IMR-90 (cell line): ENCODE data around the gene SCAMP1. TPM values are rescaled to one million over a fixed set of nuclear protein-coding genes. Genes with fewer than 3 reads are reported as not detected.

ENCODE experiments used
- ATAC-seq: fragments of 200-7000 bp; cut with Tn5 transposase; 2 replicates; pipeline ENCODE4 v1.9.1; 2020; ENCODE audit warnings: low read depth, mild to moderate bottlenecking, moderate library complexity
- BruUV-seq: library from RNA; stranded (reverse); fragments of 400-500 nt; replicated peaks from 2 replicates; lab custom pipeline; 2021; lab: Mats Ljungman, UMichigan
- CTCF ChIA-PET: fragments of 300-600 bp; formaldehyde crosslinking; extraction: SDS; loops from one replicate; lab custom pipeline; 2021; ENCODE audit warnings: antibody characterized with exemption; lab: Yijun Ruan, JAX
- POLR2A ChIA-PET: fragments of 300-600 bp; sonication (Branson Sonifier 250); formaldehyde crosslinking; loops from one replicate; lab custom pipeline; 2022; ENCODE audit warnings: antibody characterized with exemption; ENCODE audit not compliant: unreplicated experiment; lab: Charles Lee
- DNase-seq: peaks from one replicate; pipeline ENCODE4 v3.0.0; 2013
- H2AFZ ChIP-seq: replicated peaks from 2 replicates; pipeline ENCODE3; 2013; ENCODE audit warnings: low read length, mild to moderate bottlenecking; ENCODE audit not compliant: poor library complexity
- H2AK5ac ChIP-seq: 2 replicates; pipeline ENCODE4 v1.6.1; 2013; ENCODE audit warnings: low read depth, low read length, inconsistent platforms
- H2AK9ac ChIP-seq: replicated peaks from 2 replicates; pipeline ENCODE3; 2013; ENCODE audit warnings: mild to moderate bottlenecking, low read depth, low read length, moderate library complexity; ENCODE audit not compliant: poor library complexity
- H2BK120ac ChIP-seq: 2 replicates; pipeline ENCODE4 v1.6.1; 2013; ENCODE audit warnings: low read depth, low read length, inconsistent platforms
- H2BK15ac ChIP-seq: 3 replicates; pipeline ENCODE4 v1.6.1; 2013; ENCODE audit warnings: low read depth, low read length, inconsistent platforms
- H2BK20ac ChIP-seq: 2 replicates; pipeline ENCODE4 v1.6.1; 2013; ENCODE audit warnings: low read depth, mild to moderate bottlenecking, inconsistent platforms, low read length, moderate library complexity
- H2BK5ac ChIP-seq: 2 replicates; pipeline ENCODE4 v1.6.1; 2013; ENCODE audit warnings: mild to moderate bottlenecking, low read depth, low read length, inconsistent platforms; ENCODE audit not compliant: poor library complexity, severe bottlenecking
- H3K14ac ChIP-seq: replicated peaks from 2 replicates; pipeline ENCODE4 v1.6.1; 2013; ENCODE audit warnings: low read depth, low read length, inconsistent platforms
- H3K18ac ChIP-seq: 2 replicates; pipeline ENCODE4 v1.6.1; 2013; ENCODE audit warnings: low read depth, low read length, control low read depth
- H3K23ac ChIP-seq: 2 replicates; pipeline ENCODE4 v1.6.1; 2013; ENCODE audit warnings: low read depth, low read length, inconsistent platforms
- H3K27ac ChIP-seq: 2 replicates; pipeline ENCODE4 v1.5.1; 2013; ENCODE audit warnings: mild to moderate bottlenecking, control low read depth, low read length; ENCODE audit not compliant: insufficient read depth
- H3K27me3 ChIP-seq: 2 replicates; pipeline ENCODE4 v1.6.1; 2013; ENCODE audit warnings: low read length; ENCODE audit not compliant: control insufficient read depth, insufficient read depth
- H3K36me3 ChIP-seq: 2 replicates; pipeline ENCODE4 v1.6.1; 2013; ENCODE audit warnings: low read length, mixed read lengths; ENCODE audit not compliant: control insufficient read depth, insufficient read depth
- H3K4ac ChIP-seq: 2 replicates; pipeline ENCODE4 v1.6.1; 2013; ENCODE audit warnings: low read depth, low read length, inconsistent platforms
- H3K4me1 ChIP-seq: 2 replicates; pipeline ENCODE4 v1.6.1; 2013; ENCODE audit warnings: low read length, mixed read lengths; ENCODE audit not compliant: control insufficient read depth, insufficient read depth
- H3K4me2 ChIP-seq: 2 replicates; pipeline ENCODE4 v1.6.1; 2013; ENCODE audit warnings: low read depth, mild to moderate bottlenecking, control low read depth, low read length, moderate library complexity
- H3K4me3 ChIP-seq: 2 replicates; pipeline ENCODE4 v1.5.1; 2013; ENCODE audit warnings: low read depth, mild to moderate bottlenecking, control low read depth, low read length, moderate library complexity; ENCODE audit not compliant: insufficient read depth
- H3K56ac ChIP-seq: 2 replicates; pipeline ENCODE4 v1.6.1; 2013; ENCODE audit warnings: low read length, inconsistent platforms; ENCODE audit not compliant: insufficient read depth; ENCODE audit errors: extremely low read depth
- H3K79me1 ChIP-seq, 2 experiments: 2 replicates each; pipeline ENCODE4 v1.6.1; 2013; ENCODE audit warnings: low read length in 2 of 2, inconsistent platforms in 1 of 2, low read depth in 1 of 2
- H3K9ac ChIP-seq: 2 replicates; pipeline ENCODE4 v1.6.1; 2013; ENCODE audit warnings: low read depth, low read length, control low read depth
- H3K9me1 ChIP-seq: 2 replicates; pipeline ENCODE4 v1.6.1; 2013; ENCODE audit warnings: low read length, inconsistent platforms; ENCODE audit not compliant: insufficient read depth
- H3K9me3 ChIP-seq: 2 replicates; pipeline ENCODE4 v1.6.1; 2013; ENCODE audit warnings: low read length; ENCODE audit not compliant: control insufficient read depth, insufficient read depth
- H4K20me1 ChIP-seq: 2 replicates; pipeline ENCODE4 v1.6.1; 2013; ENCODE audit warnings: low read length, inconsistent platforms; ENCODE audit not compliant: insufficient read depth
- H4K5ac ChIP-seq: 2 replicates; pipeline ENCODE4 v1.6.1; 2013; ENCODE audit warnings: mild to moderate bottlenecking, low read depth, low read length, control low read depth
- H4K8ac ChIP-seq, 2 experiments: 2 replicates each; pipeline ENCODE4 v1.6.1; 2013; ENCODE audit warnings: low read depth in 2 of 2, low read length in 2 of 2, control low read depth in 1 of 2, inconsistent platforms in 1 of 2
- H4K91ac ChIP-seq: 2 replicates; pipeline ENCODE4 v1.6.1; 2013; ENCODE audit warnings: low read depth, low read length, inconsistent platforms; ENCODE audit not compliant: insufficient read depth
- CEBPB ChIP-seq: IDR thresholded peaks from 2 replicates; pipeline ENCODE4 v1.6.1; 2012; ENCODE audit warnings: low read depth, low read length, improper control_type of control experiment
- CTCF ChIP-seq: conservative IDR thresholded peaks from 2 replicates; pipeline ENCODE4 v1.5.1; 2012; ENCODE audit warnings: mild to moderate bottlenecking, low read depth, low read length, improper control_type of control experiment
- ELK1 ChIP-seq: fragments of 150-350 bp; IDR thresholded peaks from 2 replicates; pipeline ENCODE4 v1.6.1; 2016; ENCODE audit warnings: low read depth, mild to moderate bottlenecking, low read length, moderate library complexity, borderline replicate concordance
- MAFK ChIP-seq: IDR thresholded peaks from 2 replicates; pipeline ENCODE4 v1.6.1; 2012; ENCODE audit warnings: low read depth, low read length, improper control_type of control experiment
- MAZ ChIP-seq: IDR thresholded peaks from 2 replicates; pipeline ENCODE4 v1.6.1; 2012; ENCODE audit warnings: low read depth, mild to moderate bottlenecking, low read length, improper control_type of control experiment, moderate library complexity, borderline replicate concordance
- NFE2L2 ChIP-seq: fragments of 150-350 bp; IDR thresholded peaks from 2 replicates; pipeline ENCODE4 v1.6.1; 2016; ENCODE audit warnings: low read depth, mild to moderate bottlenecking, low read length
- POLR2A ChIP-seq: IDR thresholded peaks from 2 replicates; pipeline ENCODE4 v1.6.1; 2012; ENCODE audit warnings: mild to moderate bottlenecking, low read depth, low read length
- RAD21 ChIP-seq: IDR thresholded peaks from 2 replicates; pipeline ENCODE4 v1.6.1; 2012; ENCODE audit warnings: low read length, improper control_type of control experiment
- RCOR1 ChIP-seq: IDR thresholded peaks from 2 replicates; pipeline ENCODE4 v1.6.1; 2012; ENCODE audit warnings: mild to moderate bottlenecking, low read length, improper control_type of control experiment; ENCODE audit not compliant: insufficient replicate concordance
- RFX5 ChIP-seq: IDR thresholded peaks from 2 replicates; pipeline ENCODE4 v1.8.0; 2012; ENCODE audit warnings: low read depth, mild to moderate bottlenecking, low read length, moderate library complexity
- SMC3 ChIP-seq: fragments of 150-350 bp; IDR thresholded peaks from 2 replicates; pipeline ENCODE4 v1.6.1; 2016; ENCODE audit warnings: low read depth, mild to moderate bottlenecking, antibody characterized with exemption, low read length, moderate library complexity
- USF2 ChIP-seq: fragments of 150-350 bp; IDR thresholded peaks from 2 replicates; pipeline ENCODE4 v1.6.1; 2017; ENCODE audit warnings: mild to moderate bottlenecking, antibody characterized with exemption, low read length, low read depth
- WGBS, 2 experiments: methylation state at CpG; one replicate each; pipeline versions ENCODE4 v1.1.5 to v1.1.7; 2013; ENCODE audit warnings: missing lambda C conversion rate in 2 of 2; ENCODE audit not compliant: insufficient read length in 1 of 2; ENCODE audit errors: extremely low coverage in 2 of 2; 5-methylcytosine and 5-hydroxymethylcytosine counted together
- dilution Hi-C: fragments of 300-500 bp; cut with HindIII; formaldehyde crosslinking; loops from one replicate; pipeline ENCODE4 v1.14.3; 2018; ENCODE audit warnings: low sequenced_read_pairs; ENCODE audit not compliant: unreplicated experiment
- in situ Hi-C: fragments of 300-500 bp; cut with MboI; formaldehyde crosslinking; loops from 3 replicates; pipeline ENCODE4 v1.14.3; 2019; ENCODE audit warnings: low sequenced_read_pairs, inconsistent platforms, mixed read lengths
- intact Hi-C: fragments of 100-400 bp; cut with micrococcal nuclease; formaldehyde crosslinking; loops from 2 replicates; pipeline ENCODE4 v1.10.0; 2022
- polyA plus RNA-seq, 3 experiments: library from polyadenylated mRNA; depleted of rRNA; stranded (reverse); fragments of >200 nt; gene quantifications; 2 replicates each; pipeline ENCODE4 v1.2.3, GENCODE V29; 2012; ENCODE audit warnings: low replicate concordance in 1 of 3
- total RNA-seq: library from RNA; depleted of rRNA; stranded (reverse); fragments of >200 nt; gene quantifications from 2 replicates; pipeline ENCODE4 v1.2.3, GENCODE V29; 2012

SCAMP1 gene
- total and polyA plus RNA-seq, 2 of the 4 experiments (the other 2 are of a cell fraction), result 13.5 to 114 TPM

GRCh38 chr5:78504704-78505677 is 144.6 kb downstream of the SCAMP1 start:
- Histone ChIP-seq H2BK5ac (peak overlapping the region; percentile 77), H3K9me3 (no peaks in the 10 kb centered on the region), H3K4me3 (no peak overlapping the region), H4K91ac (peak overlapping the region; percentile 49; the same call in 1 of the 2 replicates), H3K56ac (no peak overlapping the region), H2BK15ac (no peak overlapping the region), H3K4me1 (peaks cover 49% of the 10 kb centered on the region), H3K18ac (peak overlapping the region; percentile 28; the same call in 1 of the 2 replicates), H2AFZ (peak overlapping the region; percentile 48), H2AK5ac (peak overlapping the region; percentile 38), H3K14ac (peak overlapping the region; percentile 47), H4K5ac (no peak overlapping the region), H3K23ac (no peak overlapping the region; the same call in 1 of the 2 replicates), H3K9ac (no peak overlapping the region), H3K27ac (peak overlapping the region; percentile 66), H3K4me2 (0 out of 2 replicates have a peak overlapping the region, but pooled peaks have one; percentile 8), H3K9me1 (peaks cover 31% of the 10 kb centered on the region), H2BK20ac (peak overlapping the region; percentile 47; the same call in 1 of the 2 replicates), H4K20me1 (peaks cover 34% of the 10 kb centered on the region; the same call in 1 of the 2 replicates), H3K27me3 (no peaks in the 10 kb centered on the region), H3K4ac (peak overlapping the region; percentile 62), H3K79me1 (peaks cover 26 to 72% of the 10 kb centered on the region in 2 experiments), H2BK120ac (peak overlapping the region; percentile 71), H4K8ac (peak overlapping the region in 1 of 2 experiments; percentile 38; a peak in 2 of 4 replicates), H2AK9ac (peak overlapping the region; percentile 10), H3K36me3 (peaks cover 3% of the 10 kb centered on the region; the same call in 1 of the 2 replicates)
- POLR2A ChIA-PET, result interaction anchor here (1.0 kb wide), 1 partner anchor 9 kb away, joined by 3 read pairs; no protein-coding TSS in a partner anchor
- dilution Hi-C loops (no loop called here), in situ Hi-C loops (loop anchor here (10.0 kb wide), 1 partner anchor 90 kb away; no protein-coding TSS in a partner anchor), intact Hi-C loops (loop anchor here (1.0 to 5.0 kb wide), 5 partner anchors 24 to 402 kb away; partner anchors contain the start of gene LHFPL2)
- WGBS, 2 experiments, result 0% methylated on average over 2 of the region's 10 CpGs; no CpG with 5 or more reads in 1 of the 2 experiments
- BruUV-seq, result no TSS peak
- CTCF ChIA-PET, result no interaction called here
- peak; percentile 100 for DNase-seq
- peak; percentile 86 for ATAC-seq
- TF ChIP-seq NFE2L2 (peak; percentile 46; the same call in 1 of the 2 replicates), CTCF (no peak), RFX5 (no peak), USF2 (no peak), RCOR1 (no peak), RAD21 (peak; percentile 32), MAZ (no peak), POLR2A (peak; percentile 71; the same call in 1 of the 2 replicates), MAFK (peak; percentile 47), ELK1 (no peak), SMC3 (no peak), CEBPB (no peak)
